ENCODE measurements around the gene RAB41.

DNA sequence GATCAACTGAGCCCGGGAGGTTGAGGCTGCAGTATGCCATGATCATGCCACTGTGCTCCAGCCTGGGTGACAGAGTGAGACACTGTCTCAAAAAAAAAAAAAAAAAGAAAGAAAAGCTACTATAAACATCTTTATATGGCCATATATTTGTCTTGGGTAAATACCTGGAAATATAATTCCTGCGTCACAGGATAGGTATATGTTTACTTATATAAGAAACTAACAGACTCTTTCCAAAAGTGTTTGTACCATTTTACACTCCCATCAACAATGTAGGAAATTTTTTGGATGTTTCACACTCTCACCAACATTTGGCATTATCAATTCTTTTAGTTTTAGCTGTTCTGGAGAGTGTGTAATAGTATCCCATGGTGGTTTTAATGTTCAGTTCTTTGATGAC lies 34.7 kb upstream of the RAB41 start:
- TF ChIP-seq CTCF (conservative IDR thresholded peaks at IDR 0.05; ENCODE audit: low read length) (no peak), EZH2phosphoT487 (IDR thresholded peaks at IDR 0.05; ENCODE audit: borderline replicate concordance, low read depth, low read length) (no peak)
